OCI-LY3 (cell line): Measurements from ENCODE around the gene OOSP2.
"Not testable (repeated sequence)": the region's sequence is repeated elsewhere in the genome, so short reads cannot be mapped to it uniquely, and the experiment has no call there.

Source experiments
- H2AFZ ChIP-seq: fragments of 200-600, 300-600 bp; shearing (Covaris generic); 2 replicates; pipeline ENCODE4 v1.6.0; 2014; ENCODE audit warnings: antibody characterized with exemption, low read depth, low read length
- H3K27ac ChIP-seq: fragments of 200-600, 300-600 bp; sonication (generic); 2 replicates; pipeline ENCODE4 v1.5.1; 2014; ENCODE audit warnings: mild to moderate bottlenecking, low read length, moderate library complexity, mixed read lengths
- H3K27me3 ChIP-seq: fragments of 200-600, 300-600 bp; sonication (generic); 2 replicates; pipeline ENCODE4 v1.6.1; 2014; ENCODE audit warnings: low read depth, low read length, mixed read lengths
- H3K36me3 ChIP-seq: fragments of 200-600, 300-600 bp; sonication (generic); replicated peaks from 2 replicates; pipeline ENCODE3; 2014; ENCODE audit warnings: low read depth, low read length, mixed read lengths
- H3K4me1 ChIP-seq: fragments of 300-600, 200-600 bp; sonication (generic); 2 replicates; pipeline ENCODE4 v1.6.1; 2014; ENCODE audit warnings: low read length, mixed read lengths
- H3K4me2 ChIP-seq: fragments of 200-600, 300-600 bp; sonication (generic); 2 replicates; pipeline ENCODE4 v1.6.1; 2014; ENCODE audit warnings: low read length, mixed read lengths
- H3K4me3 ChIP-seq: fragments of 300-600, 200-600 bp; sonication (generic); 2 replicates; pipeline ENCODE4 v1.5.1; 2014; ENCODE audit warnings: antibody characterized with exemption, mild to moderate bottlenecking, low read length, moderate library complexity
- H3K79me2 ChIP-seq: fragments of 300-600, 200-600 bp; shearing (Covaris generic); 2 replicates; pipeline ENCODE4 v1.6.1; 2014; ENCODE audit warnings: mild to moderate bottlenecking, low read length, mixed read lengths
- H3K9ac ChIP-seq: fragments of 300-600, 200-600 bp; shearing (Covaris generic); 2 replicates; pipeline ENCODE4 v1.6.0; 2014; ENCODE audit warnings: mild to moderate bottlenecking, low read length, moderate library complexity
- H3K9me3 ChIP-seq: fragments of 200-600, 300-600 bp; shearing (Covaris generic); 2 replicates; pipeline ENCODE4 v1.6.1; 2014; ENCODE audit warnings: low read length, mixed read lengths; ENCODE audit not compliant: insufficient read depth
- H4K20me1 ChIP-seq: fragments of 200-600, 300-600 bp; sonication (generic); 2 replicates; pipeline ENCODE4 v1.6.1; 2016; ENCODE audit warnings: low read length, mixed read lengths; ENCODE audit not compliant: insufficient read depth
- CTCF ChIP-seq: fragments of 200-600, 300-600 bp; sonication (generic); IDR thresholded peaks from 2 replicates; pipeline ENCODE4 v1.5.1; 2014; ENCODE audit warnings: antibody characterized with exemption, low read length, low read depth
- EZH2phosphoT487 ChIP-seq: fragments of 200-600 bp; shearing (Covaris generic); IDR thresholded peaks from 2 replicates; pipeline ENCODE4 v1.6.1; 2018; ENCODE audit warnings: antibody characterized with exemption, mixed run types, low read depth

OOSP2 gene

GRCh38 chr11:60018058-60018457 lies 22.2 kb upstream of the OOSP2 start:
- H4K20me1 ChIP-seq = no peaks in the 10 kb centered on the region
- no peak overlapping the region for H3K4me2 ChIP-seq
- no peak for TF ChIP-seq EZH2phosphoT487
- TF ChIP-seq CTCF = no peak
- no peaks in the 10 kb centered on the region for H3K79me2 ChIP-seq
- H3K4me3 ChIP-seq = no peak overlapping the region
- H2AFZ ChIP-seq = no peak overlapping the region
- no peak overlapping the region for H3K9ac ChIP-seq
- no peaks in the 10 kb centered on the region for H3K4me1 ChIP-seq
- no peaks in the 10 kb centered on the region for H3K27me3 ChIP-seq
- H3K36me3 ChIP-seq = no peaks in the 10 kb centered on the region
- H3K9me3 ChIP-seq = no peaks in the 10 kb centered on the region
- no peak overlapping the region for H3K27ac ChIP-seq

- not testable (repeated sequence) for H3K9ac ChIP-seq, H3K9me3 ChIP-seq, H3K27ac ChIP-seq, H4K20me1 ChIP-seq, H3K79me2 ChIP-seq, H3K4me3 ChIP-seq, H3K36me3 ChIP-seq, H2AFZ ChIP-seq, H3K4me2 ChIP-seq, H3K4me1 ChIP-seq, H3K27me3 ChIP-seq
Observed at GRCh38 chr11:60020376-60020775, 19.8 kb upstream of the OOSP2 start.

GRCh38 chr11:60029015-60029632 lies 11.1 kb upstream of the OOSP2 start:
- H3K4me1 ChIP-seq = peaks cover 6% of the 10 kb centered on the region
- no peaks in the 10 kb centered on the region for H3K36me3 ChIP-seq
- TF ChIP-seq CTCF (no peak), EZH2phosphoT487 (no peak)
- no peak overlapping the region for H2AFZ ChIP-seq
- H3K9me3 ChIP-seq = no peaks in the 10 kb centered on the region
- no peaks in the 10 kb centered on the region for H4K20me1 ChIP-seq
- H3K79me2 ChIP-seq = no peaks in the 10 kb centered on the region
- 0 out of 2 replicates have a peak, but pooled peaks cover 5% of the 10 kb centered on the region for H3K27me3 ChIP-seq
- no peak overlapping the region for H3K27ac ChIP-seq
- no peak overlapping the region for H3K4me3 ChIP-seq
- no peak overlapping the region for H3K4me2 ChIP-seq
- H3K9ac ChIP-seq = no peak overlapping the region

GRCh38 chr11:60050422-60050821 lies 10.2 kb downstream of the OOSP2 start:
- not testable (repeated sequence) for H3K9ac ChIP-seq, H3K36me3 ChIP-seq, H3K79me2 ChIP-seq, H3K27ac ChIP-seq, H4K20me1 ChIP-seq, H3K4me3 ChIP-seq, H3K9me3 ChIP-seq, H3K4me1 ChIP-seq, H2AFZ ChIP-seq, H3K4me2 ChIP-seq
- H3K27me3 ChIP-seq = peaks cover 18% of the 10 kb centered on the region; the same call in 1 of the 2 replicates

- H2AFZ ChIP-seq, H3K9ac ChIP-seq, H3K9me3 ChIP-seq, H3K79me2 ChIP-seq, H4K20me1 ChIP-seq, H3K4me3 ChIP-seq, H3K36me3 ChIP-seq, H3K4me2 ChIP-seq, H3K4me1 ChIP-seq, H3K27ac ChIP-seq: not testable (repeated sequence)
- H3K27me3 ChIP-seq = peaks cover 15% of the 10 kb centered on the region; the same call in 1 of the 2 replicates
Observed at GRCh38 chr11:60050839-60051238, 10.6 kb downstream of the OOSP2 start.
